Hematopoietic multipotent progenitor cell treated with erythropoietin and hydrocortisone succinate and interleukin-3 and kit ligand, for 4 days (in vitro differentiated cells): Measurements from ENCODE around the gene TMEM167B.

ENCODE experiments used
- DNase-seq: peaks from one replicate; pipeline ENCODE4 v3.0.0-alpha.2; 2015

TMEM167B gene

GRCh38 chr1:109083923-109084322, 6.6 kb upstream of the TMEM167B start:
- DNase-seq = peak; percentile 86

- DNase-seq = no peak
Measured at GRCh38 chr1:109084563-109085517, 5.7 kb upstream of the TMEM167B start.

GRCh38 chr1:109089242-109090015, 1.1 kb upstream of the TMEM167B start:
- peak; percentile 68 for DNase-seq

GRCh38 chr1:109091078-109091838, 694 bp downstream of the TMEM167B start:
- peak; percentile 78 for DNase-seq

GRCh38 chr1:109091839-109092193, 1.3 kb downstream of the TMEM167B start:
- peak; percentile 49 for DNase-seq

- DNase-seq = no peak
Measured at GRCh38 chr1:109094377-109094803, 3.8 kb downstream of the TMEM167B start.

- no peak for DNase-seq
Measured at GRCh38 chr1:109094871-109095270, 4.3 kb downstream of the TMEM167B start.

- no peak for DNase-seq
Measured at GRCh38 chr1:109095631-109096030, 5.1 kb downstream of the TMEM167B start.

GRCh38 chr1:109096120-109096519, 5.6 kb downstream of the TMEM167B start:
- DNase-seq = no peak

GRCh38 chr1:109099938-109100773, 9.6 kb downstream of the TMEM167B start:
- DNase-seq = peak; percentile 99

- DNase-seq = no peak
Measured at GRCh38 chr1:109104364-109105151, 14.0 kb downstream of the TMEM167B start.

- no peak for DNase-seq
Measured at GRCh38 chr1:109105881-109106280, 15.3 kb downstream of the TMEM167B start.

GRCh38 chr1:109107785-109108184, 17.2 kb downstream of the TMEM167B start:
- DNase-seq = no peak

- DNase-seq = no peak
Measured at GRCh38 chr1:109109906-109110305, 19.3 kb downstream of the TMEM167B start.

- DNase-seq = peak; percentile 46
Measured at GRCh38 chr1:109111386-109112055, 21.0 kb downstream of the TMEM167B start.

GRCh38 chr1:109112056-109112651, 21.6 kb downstream of the TMEM167B start:
- peak; percentile 81 for DNase-seq

- DNase-seq = peak; percentile 93
Measured at GRCh38 chr1:109112652-109113285, 22.2 kb downstream of the TMEM167B start.

- DNase-seq = peak; percentile 51
Measured at GRCh38 chr1:109113590-109114341, 23.2 kb downstream of the TMEM167B start, which contains the start of gene ELAPOR1. TSS of gene ELAPOR1 (plus strand) at chr1:109114115. CDS start at chr1:109114184, 69 bp downstream.

- DNase-seq = no peak
Measured at GRCh38 chr1:109114342-109114674, 23.7 kb downstream of the TMEM167B start.
